HCT116 (cell line): ENCODE results near the gene ABTB2. TPM values are rescaled to one million over a fixed set of nuclear protein-coding genes. Genes with fewer than 3 reads are reported as not detected.

Experiments used
- ATAC-seq: fragments of 200-7000 bp; cut with Tn5 transposase; 2 replicates; pipeline ENCODE4 v1.9.1; 2020; ENCODE audit warnings: mild to moderate bottlenecking, moderate library complexity
- BruUV-seq: library from RNA; stranded (reverse); fragments of 400-500 nt; replicated peaks from 2 replicates; lab custom pipeline; 2021; lab: Mats Ljungman, UMichigan
- CTCF ChIA-PET: fragments of 300-600 bp; sonication (Branson Sonifier 250); formaldehyde crosslinking; loops from one replicate; lab custom pipeline; 2021; ENCODE audit warnings: antibody characterized with exemption; lab: Charles Lee
- POLR2A ChIA-PET: fragments of 300-600, 350-600 bp; sonication (Branson Sonifier 250); formaldehyde crosslinking; loops from one replicate; lab custom pipeline; 2021; ENCODE audit warnings: antibody characterized with exemption; lab: Charles Lee
- RAD21 ChIA-PET, 2 experiments: fragments of 300-600 bp; sonication (Branson Sonifier 250); formaldehyde crosslinking; loops; one replicate each; lab custom pipeline; 2023; ENCODE audit warnings: low total read pairs in 2 of 2; ENCODE audit not compliant: uncharacterized antibody in 2 of 2, unreplicated experiment in 2 of 2, low non-redundant PET in 1 of 2; lab: Charles Lee
- DNase-seq: peaks from one replicate; pipeline ENCODE4 v3.0.0-alpha.2; 2010; ENCODE audit warnings: low read depth, low spot score
- H2AFZ ChIP-seq: fragments of 200-600 bp; shearing (Covaris generic), sonication (generic); 2 replicates; pipeline ENCODE4 v1.6.1; 2017; ENCODE audit warnings: low read depth, mixed run types, mixed read lengths, antibody characterized with exemption, low read length; ENCODE audit not compliant: poor library complexity, severe bottlenecking
- H3K27ac ChIP-seq: 2 replicates; pipeline ENCODE4 v1.5.1; 2012; ENCODE audit warnings: low read depth, low read length
- H3K27me3 ChIP-seq: fragments of 200-600 bp; sonication (generic); 2 replicates; pipeline ENCODE4 v1.6.1; 2016; ENCODE audit warnings: mixed run types, low read length, mixed read lengths; ENCODE audit not compliant: insufficient read depth
- H3K36me3 ChIP-seq, 2 experiments: fragments of 200-500 bp in 1 of 2; fragments of 200-600 bp in 1 of 2; sonication (Bioruptor generic) in 1 of 2; sonication (generic) in 1 of 2; 2 replicates each; pipeline versions ENCODE4 v1.5.1 to v1.6.1; 2014 to 2016; ENCODE audit warnings: low read length in 2 of 2, inconsistent platforms in 1 of 2, mixed read lengths in 1 of 2, mixed run types in 1 of 2; ENCODE audit not compliant: insufficient read depth in 2 of 2, control insufficient read depth in 1 of 2
- H3K4me1 ChIP-seq, 2 experiments: fragments of 200-600 bp in 1 of 2; sonication (generic) in 1 of 2; 2 replicates each; pipeline versions ENCODE4 v1.5.1 to v1.6.1; 2012 to 2017; ENCODE audit warnings: low read length in 2 of 2, inconsistent platforms in 1 of 2, mild to moderate bottlenecking in 1 of 2, mixed read lengths in 1 of 2, mixed run types in 1 of 2, moderate library complexity in 1 of 2; ENCODE audit not compliant: insufficient read depth in 2 of 2, control insufficient read depth in 1 of 2
- H3K4me2 ChIP-seq: fragments of 200-600 bp; sonication (generic); 2 replicates; pipeline ENCODE4 v1.6.1; 2017; ENCODE audit warnings: mixed run types, low read length, mixed read lengths
- H3K4me3 ChIP-seq, 2 experiments: fragments of 200-600 bp in 1 of 2; sonication (generic) in 1 of 2; replicated peaks in 1 of 2; 2 replicates each; pipeline ENCODE4 v1.5.1; 2011 to 2016; ENCODE audit warnings: low read length in 2 of 2, control low read depth in 1 of 2, low read depth in 1 of 2, mild to moderate bottlenecking in 1 of 2, mixed read lengths in 1 of 2, mixed run types in 1 of 2
- H3K79me2 ChIP-seq: fragments of 200-600 bp; sonication (generic); 2 replicates; pipeline ENCODE4 v1.6.1; 2017; ENCODE audit warnings: mild to moderate bottlenecking, mixed run types, low read length, moderate library complexity, mixed read lengths; ENCODE audit not compliant: insufficient read depth
- H3K9ac ChIP-seq: fragments of 200-600 bp; sonication (generic); 2 replicates; pipeline ENCODE4 v1.6.1; 2016; ENCODE audit warnings: low read length, mixed read lengths
- H3K9me2 ChIP-seq: fragments of 200-600 bp; sonication (generic), shearing (Covaris generic); 2 replicates; pipeline ENCODE4 v1.6.1; 2017; ENCODE audit warnings: mixed run types, mild to moderate bottlenecking, moderate library complexity; ENCODE audit not compliant: insufficient read depth
- H3K9me3 ChIP-seq, 2 experiments: fragments of 200-500 bp in 1 of 2; fragments of 200-600 bp in 1 of 2; sonication (Bioruptor generic) in 1 of 2; sonication (generic) in 1 of 2; 2 replicates each; pipeline ENCODE4 v1.6.1; 2014 to 2017; ENCODE audit warnings: low read length in 2 of 2, mixed read lengths in 2 of 2, inconsistent platforms in 1 of 2, low read depth in 1 of 2, mild to moderate bottlenecking in 1 of 2, mixed run types in 1 of 2, moderate library complexity in 1 of 2; ENCODE audit not compliant: control insufficient read depth in 1 of 2, insufficient read depth in 1 of 2
- H4K20me1 ChIP-seq: fragments of 200-600 bp; sonication (generic), shearing (Covaris generic); 2 replicates; pipeline ENCODE4 v1.6.1; 2017; ENCODE audit warnings: mixed run types, mild to moderate bottlenecking, moderate library complexity; ENCODE audit not compliant: insufficient read depth
- CBX3 ChIP-seq: IDR thresholded peaks from 2 replicates; pipeline ENCODE4 v1.6.1; 2012; ENCODE audit warnings: low read depth
- CTCF ChIP-seq, 3 experiments: fragments of 200-600 bp in 1 of 3; sonication (generic) in 1 of 3; IDR thresholded peaks in 2 of 3; conservative IDR thresholded peaks in 1 of 3; 2 replicates each; pipeline ENCODE4 v1.5.1; 2012 to 2017; ENCODE audit warnings: low read depth in 2 of 3, low read length in 2 of 3, antibody characterized with exemption in 1 of 3, borderline replicate concordance in 1 of 3, control low read depth in 1 of 3, mild to moderate bottlenecking in 1 of 3, mixed read lengths in 1 of 3, mixed run types in 1 of 3, moderate library complexity in 1 of 3; ENCODE audit not compliant: insufficient read depth in 1 of 3
- RAD21 ChIP-seq: IDR thresholded peaks from 2 replicates; pipeline ENCODE4 v1.6.1; 2012; ENCODE audit warnings: low read depth, mild to moderate bottlenecking
- SP1 ChIP-seq: IDR thresholded peaks from 2 replicates; pipeline ENCODE4 v1.6.1; 2012; ENCODE audit warnings: low read depth
- SRF ChIP-seq: IDR thresholded peaks from 2 replicates; pipeline ENCODE4 v1.6.1; 2012; ENCODE audit warnings: low read depth
- TCF7L2 ChIP-seq: IDR thresholded peaks from 2 replicates; pipeline ENCODE4 v1.7.0; 2011; ENCODE audit warnings: borderline replicate concordance, inconsistent platforms; ENCODE audit not compliant: insufficient read depth, insufficient read length; ENCODE audit errors: extremely low read depth
- YY1 ChIP-seq: IDR thresholded peaks from 2 replicates; pipeline ENCODE4 v1.6.1; 2011; ENCODE audit warnings: low read length, low read depth, moderate library complexity, mild to moderate bottlenecking; ENCODE audit not compliant: insufficient replicate concordance; ENCODE audit errors: extremely low read depth
- ZNF274 ChIP-seq: fragments of 200-500 bp; sonication (Bioruptor generic); IDR thresholded peaks from 2 replicates; pipeline ENCODE4 v1.6.1; 2014; ENCODE audit warnings: mild to moderate bottlenecking, low read depth, low read length, inconsistent platforms
- intact Hi-C: fragments of 100-400 bp; cut with micrococcal nuclease; formaldehyde crosslinking; loops from 2 replicates; pipeline ENCODE4 v1.10.0; 2022
- total RNA-seq: library from RNA; stranded (reverse); gene quantifications from one replicate; pipeline ENCODE4 v1.2.1, GENCODE V29; 2021; ENCODE audit not compliant: unreplicated experiment

ABTB2 gene
- total RNA-seq, 1 experiment from 2014 or later = 6.8 TPM

- H3K9ac ChIP-seq = no peak overlapping the region
- no peaks in the 10 kb centered on the region for H3K27me3 ChIP-seq
- ATAC-seq = no peak
- H3K9me3 ChIP-seq = no peaks in the 10 kb centered on the region
- ChIA-PET CTCF (no interaction called here), POLR2A (no interaction called here), RAD21 (no interaction called here)
- no peak for TF ChIP-seq RAD21
- TF ChIP-seq SRF = no peak
- TF ChIP-seq SP1 = no peak
- TF ChIP-seq CTCF (IDR thresholded peaks at IDR 0.05 in 2 of 3, conservative IDR thresholded peaks at IDR 0.05 in 1 of 3; ENCODE audit: borderline replicate concordance in 1 of 3, insufficient read depth in 1 of 3, low read depth in 2 of 3, low read length in 2 of 3) = no peak
- TF ChIP-seq ZNF274 = no peak
- no peak for TF ChIP-seq CBX3
- no peak for TF ChIP-seq YY1
- TF ChIP-seq TCF7L2 = no peak
- H3K36me3 ChIP-seq = no peaks in the 10 kb centered on the region
- intact Hi-C loops = no loop called here
- no peak overlapping the region for H3K27ac ChIP-seq
- H3K4me3 ChIP-seq = no peak overlapping the region
- H3K9me2 ChIP-seq = no peaks in the 10 kb centered on the region
- BruUV-seq = no TSS peak
- H3K79me2 ChIP-seq = no peaks in the 10 kb centered on the region
- H3K4me1 ChIP-seq = peaks cover 4 to 11% of the 10 kb centered on the region in 2 experiments
- H2AFZ ChIP-seq = no peak overlapping the region
- no peaks in the 10 kb centered on the region for H4K20me1 ChIP-seq
- H3K4me2 ChIP-seq = no peak overlapping the region
- DNase-seq = no peak
Observed at GRCh38 chr11:34284156-34284555, 73.7 kb downstream of the ABTB2 start.
